Neural cell (in vitro differentiated cells): ENCODE measurements around the gene TBC1D8.

Source experiments
- CTCF ChIP-seq: fragments of 450-650 bp; IDR thresholded peaks from 2 replicates; pipeline ENCODE4 v1.5.1; 2014; ENCODE audit warnings: antibody characterized with exemption, mild to moderate bottlenecking, moderate library complexity; ENCODE audit not compliant: poor library complexity, severe bottlenecking
- EP300 ChIP-seq: fragments of 450-650 bp; conservative IDR thresholded peaks from 2 replicates; pipeline ENCODE4 v1.6.1; 2014; ENCODE audit warnings: antibody characterized with exemption, mild to moderate bottlenecking, moderate library complexity; ENCODE audit not compliant: poor library complexity, severe bottlenecking
- EZH2 ChIP-seq: fragments of 200-600, 300-800 bp; shearing (Covaris generic), sonication (generic); IDR thresholded peaks from 2 replicates; pipeline ENCODE4 v1.6.1; 2014; ENCODE audit warnings: antibody characterized with exemption, low read length, borderline replicate concordance, mild to moderate bottlenecking; ENCODE audit not compliant: insufficient read depth, poor library complexity, severe bottlenecking
- MXI1 ChIP-seq: fragments of 450-650 bp; conservative IDR thresholded peaks from 2 replicates; pipeline ENCODE4 v1.6.1; 2014; ENCODE audit warnings: antibody characterized with exemption, mild to moderate bottlenecking; ENCODE audit not compliant: poor library complexity, severe bottlenecking
- POLR2AphosphoS5 ChIP-seq: IDR thresholded peaks from 2 replicates; pipeline ENCODE4 v1.6.1; 2012
- SMC3 ChIP-seq: fragments of 450-650 bp; conservative IDR thresholded peaks from 2 replicates; pipeline ENCODE4 v1.6.1; 2014; ENCODE audit warnings: antibody characterized with exemption, mild to moderate bottlenecking, moderate library complexity; ENCODE audit not compliant: poor library complexity

- TF ChIP-seq EZH2 = no peak
- TF ChIP-seq CTCF = no peak
- TF ChIP-seq EP300 = no peak
- TF ChIP-seq POLR2AphosphoS5 = no peak
- no peak for TF ChIP-seq SMC3
- TF ChIP-seq MXI1 = no peak
Observed at GRCh38 chr2:101025561-101025960, 125.6 kb downstream of the TBC1D8 start.
